MG63 (cell line): ENCODE results near the gene DMPK. TPM values are rescaled to one million over a fixed set of nuclear protein-coding genes. Genes with fewer than 3 reads are reported as not detected.
"Not testable (repeated sequence)": the region's sequence is repeated elsewhere in the genome, so short reads cannot be mapped to it uniquely, and the experiment has no call there.

ENCODE experiments used
- DNase-seq: peaks from one replicate; pipeline ENCODE4 v3.0.0-alpha.2; 2020
- H3K27me3 ChIP-seq: fragments of 250-450 bp; sonication (Bioruptor Pico); 2 replicates; pipeline ENCODE4 v1.5.1; 2020; ENCODE audit warnings: mild to moderate bottlenecking, moderate library complexity
- H3K36me3 ChIP-seq: fragments of 250-450 bp; sonication (Bioruptor Pico); 2 replicates; pipeline ENCODE4 v1.5.1; 2020; ENCODE audit warnings: mild to moderate bottlenecking, moderate library complexity
- H3K4me3 ChIP-seq: fragments of 250-450 bp; sonication (Bioruptor Pico); 2 replicates; pipeline ENCODE4 v1.5.1; 2020; ENCODE audit warnings: mild to moderate bottlenecking, moderate library complexity
- H3K9me3 ChIP-seq: fragments of 250-450 bp; sonication (Bioruptor Pico); 2 replicates; pipeline ENCODE4 v1.5.1; 2020; ENCODE audit warnings: mild to moderate bottlenecking, moderate library complexity
- total RNA-seq: library from RNA; depleted of rRNA; stranded (reverse); fragments of >200 nt; shearing (Covaris generic); gene quantifications from 2 replicates; pipeline ENCODE4 v1.2.3, GENCODE V29; 2014; ENCODE audit warnings: low replicate concordance

Gene DMPK
- total RNA-seq, 1 experiment from 2014 or later: 7.0 TPM

DNA sequence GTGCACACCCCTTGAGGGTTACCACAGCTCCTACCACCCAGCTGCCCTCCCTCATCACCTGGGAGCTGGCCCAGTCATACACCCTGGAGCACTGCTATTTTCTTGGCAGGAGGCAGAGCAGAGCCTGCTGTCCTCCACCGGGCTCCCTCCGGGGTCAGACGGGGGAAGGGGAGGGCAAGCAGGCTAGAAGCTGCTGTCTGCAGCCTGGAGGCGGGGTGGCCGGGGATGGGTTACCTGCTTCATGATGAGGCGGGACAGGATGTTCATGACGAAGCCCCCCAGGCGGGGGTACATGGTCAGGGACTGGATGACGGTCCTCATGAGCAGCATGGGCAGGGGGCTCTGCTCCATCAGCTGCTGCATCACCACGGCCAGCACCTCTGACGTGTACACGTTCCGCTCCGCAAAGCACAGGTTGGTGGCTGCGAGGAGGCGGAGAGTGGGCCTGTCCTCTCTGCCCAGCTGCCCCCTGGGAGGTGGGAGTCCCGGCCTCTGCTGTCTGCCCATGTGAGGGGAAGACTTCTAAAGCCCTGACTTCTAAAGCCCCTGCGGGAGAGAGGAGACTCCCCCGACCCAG is 35.5 kb upstream of the DMPK start:
- H3K9me3 ChIP-seq: no peaks in the 10 kb centered on the region
- no peak overlapping the region for H3K4me3 ChIP-seq
- no peaks in the 10 kb centered on the region for H3K27me3 ChIP-seq
- DNase-seq: peak; percentile 40
- peaks cover 24% of the 10 kb centered on the region for H3K36me3 ChIP-seq

DNA sequence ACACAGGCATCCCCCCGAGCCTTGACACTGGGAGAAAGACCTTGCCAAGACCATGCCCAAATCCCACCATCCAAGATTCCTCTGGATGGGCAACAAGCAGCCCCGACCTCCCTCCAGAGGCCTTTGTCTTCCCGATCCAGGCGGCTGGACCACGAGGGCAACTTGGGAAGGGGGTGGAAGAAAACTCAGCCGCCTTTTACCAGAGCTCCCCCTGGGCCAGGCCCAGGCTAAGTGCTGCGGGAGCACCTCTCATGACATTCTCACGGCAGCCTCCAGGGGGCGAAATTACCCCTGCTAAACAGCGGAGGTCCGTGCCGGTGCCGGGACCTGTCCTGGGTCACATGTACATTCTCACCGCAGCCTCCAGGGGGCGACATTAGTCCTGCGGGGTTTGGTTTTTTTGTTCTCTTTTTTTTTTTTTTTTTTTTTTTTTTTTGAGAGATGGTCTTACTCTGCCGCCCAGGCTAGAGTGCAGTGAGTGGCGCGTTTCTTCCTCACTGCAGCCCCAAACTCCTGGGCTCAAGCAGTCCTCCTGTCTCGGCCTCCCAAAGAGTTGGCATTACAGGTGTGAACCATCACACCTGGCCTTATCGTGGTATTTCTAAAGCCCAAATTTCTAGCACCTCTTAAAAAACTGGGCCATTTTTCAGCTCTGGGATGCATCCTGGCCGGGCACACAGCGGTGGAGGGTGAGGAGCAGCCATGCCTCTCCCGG is 34.9 kb upstream of the DMPK start:
- Histone ChIP-seq H3K36me3 (peaks cover 21% of the 10 kb centered on the region), H3K27me3 (no peaks in the 10 kb centered on the region), H3K4me3 (no peak overlapping the region), H3K9me3 (no peaks in the 10 kb centered on the region)
- DNase-seq: peak; percentile 94

DNA sequence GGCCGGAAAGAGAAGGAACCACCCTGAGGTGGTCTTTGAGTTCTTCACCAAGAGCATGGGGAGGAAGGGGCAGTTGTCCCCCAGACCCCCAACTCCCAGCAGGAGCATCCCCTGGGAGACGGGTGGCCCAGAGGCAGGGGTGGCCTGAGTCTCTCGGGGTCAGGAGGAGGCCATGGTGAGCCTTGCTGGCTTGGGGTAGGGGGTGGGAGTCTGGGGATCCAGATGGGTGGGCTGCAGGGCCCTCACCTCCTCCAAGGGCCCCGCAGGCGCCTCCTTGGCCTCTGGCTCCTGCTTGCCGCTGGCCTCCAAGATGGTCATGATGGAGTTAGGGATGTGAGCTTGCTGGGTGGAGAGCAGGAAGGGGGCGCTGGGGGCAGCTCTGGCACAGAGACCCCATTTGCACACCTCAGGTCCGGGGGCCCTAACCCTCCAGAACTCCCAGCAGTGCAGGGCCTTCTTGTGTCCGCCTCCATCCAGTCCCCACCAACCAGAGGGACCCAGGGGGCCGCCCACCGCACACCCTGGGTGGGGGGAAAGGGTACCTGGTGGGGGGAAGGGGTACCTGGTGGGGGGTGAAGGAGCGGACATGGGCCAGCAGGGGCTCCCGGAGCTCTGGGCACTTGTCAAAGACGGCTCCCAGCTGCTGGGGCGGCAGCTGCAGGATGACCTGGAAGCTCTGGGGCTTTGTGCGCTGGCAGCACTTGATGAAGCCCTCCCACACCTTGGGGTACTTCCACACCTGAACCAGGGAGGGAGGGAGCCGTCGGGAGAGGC is 34.1 kb upstream of the DMPK start:
- Histone ChIP-seq H3K27me3 (no peaks in the 10 kb centered on the region), H3K9me3 (no peaks in the 10 kb centered on the region), H3K36me3 (peaks cover 21% of the 10 kb centered on the region), H3K4me3 (no peak overlapping the region)
- no peak for DNase-seq

DNA sequence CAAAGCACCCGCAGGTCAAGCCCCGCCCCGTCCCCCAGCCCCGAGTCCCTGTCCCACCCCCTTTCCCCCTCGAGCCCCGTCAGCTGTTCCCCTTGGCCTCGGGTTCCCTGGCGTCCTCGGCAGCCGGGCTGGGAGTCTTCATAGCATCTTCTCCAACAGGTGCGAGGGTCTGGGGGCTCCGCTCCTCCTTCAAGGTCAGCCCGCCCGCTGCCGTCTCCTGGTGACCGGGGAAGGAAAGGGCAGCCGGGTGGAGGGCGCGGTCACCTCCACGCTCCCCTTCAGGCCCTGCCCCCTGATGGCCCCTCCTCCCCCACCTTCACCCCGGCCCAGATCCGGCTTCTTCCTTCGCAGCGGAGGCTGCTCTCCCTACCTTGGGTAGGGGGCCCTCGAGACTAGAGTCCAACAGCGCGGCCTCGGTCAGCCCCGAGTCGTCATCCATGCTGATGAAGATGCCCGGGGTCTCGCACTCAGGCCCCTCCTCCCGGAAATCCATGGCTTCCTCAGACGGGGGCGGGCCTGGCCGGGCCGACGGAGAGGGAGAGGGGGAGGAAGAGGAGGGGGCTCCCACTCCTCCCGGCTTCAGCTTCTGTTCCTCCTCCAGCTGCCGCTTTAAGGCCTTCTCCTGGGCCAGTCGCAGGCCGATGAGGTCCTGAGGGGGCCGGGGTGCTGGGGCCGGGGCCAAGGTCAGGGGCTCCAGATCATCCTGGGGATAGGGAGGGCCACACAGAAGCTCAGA is 33.4 kb upstream of the DMPK start:
- Histone ChIP-seq H3K9me3 (no peaks in the 10 kb centered on the region), H3K4me3 (no peak overlapping the region), H3K27me3 (no peaks in the 10 kb centered on the region), H3K36me3 (peaks cover 21% of the 10 kb centered on the region)
- DNase-seq: no peak

DNA sequence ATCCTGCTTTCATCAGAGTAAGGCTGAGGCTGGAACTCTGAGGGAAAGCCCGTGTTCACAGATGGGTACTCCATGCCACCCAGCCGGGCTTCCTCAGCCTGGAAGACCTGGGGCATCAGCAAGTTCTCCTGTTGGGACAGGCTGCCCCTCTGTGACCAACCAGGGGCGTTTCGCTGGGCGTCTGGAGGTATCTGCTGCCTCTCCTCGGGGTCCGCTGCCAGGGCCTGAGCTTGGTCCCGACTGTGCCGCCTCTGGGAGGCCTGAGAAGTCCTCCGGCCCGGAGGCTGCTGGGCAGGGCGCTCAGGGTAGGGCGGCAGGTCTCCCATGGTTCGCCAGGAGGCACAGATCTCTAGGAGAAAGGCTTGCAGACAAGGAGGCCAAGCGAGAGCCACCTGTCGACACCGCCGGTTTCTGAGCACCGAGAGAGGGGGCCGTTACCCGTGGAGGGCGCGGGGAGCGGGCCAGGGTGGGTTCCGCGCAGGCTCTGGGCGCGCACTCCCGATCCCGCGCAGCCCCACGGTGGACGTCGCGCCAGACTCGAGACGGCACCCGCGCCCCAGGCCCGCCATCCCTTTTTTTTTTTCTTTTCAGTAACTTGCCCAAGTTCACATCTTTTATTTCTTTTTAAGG is 32.7 kb upstream of the DMPK start, which contains the start of gene RSPH6A:
Gene RSPH6A (minus strand): TSS at position 458 of the 630 bp plus-strand sequence. CDS start 132 bp downstream, at position 326.
- H3K36me3 ChIP-seq: peaks cover 21% of the 10 kb centered on the region
- H3K27me3 ChIP-seq: no peaks in the 10 kb centered on the region
- no peak within 1 kb of the TSS for H3K4me3 ChIP-seq
- no peaks in the 10 kb centered on the region for H3K9me3 ChIP-seq
- DNase-seq: no peak

DNA sequence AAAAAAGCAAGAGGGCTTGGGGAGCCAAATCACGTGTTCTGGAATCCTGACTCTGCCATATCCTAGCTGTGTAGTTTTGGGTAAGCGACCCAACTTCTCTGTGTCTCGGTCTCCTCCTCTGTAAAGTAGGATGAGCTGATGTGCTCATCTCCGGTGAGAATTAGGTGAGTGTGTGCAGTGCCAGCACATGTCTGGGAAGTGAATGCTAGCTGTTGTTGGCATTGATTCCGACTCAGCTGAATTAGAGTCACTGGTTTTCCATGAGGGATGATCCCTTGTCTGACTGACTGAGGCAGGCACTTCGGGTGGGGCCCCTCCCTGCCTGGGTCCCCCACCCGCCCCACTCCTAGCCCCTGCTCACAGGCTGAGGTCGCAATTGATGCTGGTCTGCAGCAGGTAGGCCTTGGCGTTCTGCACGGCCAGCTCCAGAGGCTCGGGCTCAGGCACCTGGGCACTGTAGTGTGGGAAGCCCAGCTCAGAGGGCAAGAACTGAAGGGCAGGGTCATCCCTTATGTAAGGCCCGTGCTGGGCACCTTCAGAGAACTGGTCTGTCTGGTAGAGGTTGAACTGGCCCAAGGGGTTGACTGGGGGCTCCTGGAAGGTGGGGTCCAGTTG is 32.0 kb upstream of the DMPK start:
- peaks cover 21% of the 10 kb centered on the region for H3K36me3 ChIP-seq
- H3K9me3 ChIP-seq: no peaks in the 10 kb centered on the region
- no peak overlapping the region for H3K4me3 ChIP-seq
- DNase-seq: no peak
- no peaks in the 10 kb centered on the region for H3K27me3 ChIP-seq

DNA sequence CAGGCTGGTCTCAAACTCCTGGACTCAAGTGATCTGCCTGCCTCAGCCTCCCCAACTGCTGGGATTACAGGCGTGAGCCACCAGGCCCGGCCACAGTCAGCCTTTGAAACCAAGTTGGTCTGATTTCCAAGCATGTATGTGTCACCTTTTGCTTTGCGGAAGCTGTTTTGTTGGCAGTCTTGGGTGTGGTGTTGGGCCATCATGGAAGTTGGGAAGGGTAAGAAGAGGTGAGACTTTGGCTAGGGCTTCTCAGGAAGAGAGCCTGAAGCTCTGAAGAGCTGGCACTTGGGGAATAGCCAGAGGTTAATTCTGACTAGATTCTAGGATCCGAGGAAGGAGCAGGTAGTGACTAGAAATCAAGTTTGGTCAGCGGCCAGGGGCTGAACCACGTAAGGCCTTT is 30.0 kb upstream of the DMPK start:
- Histone ChIP-seq H3K27me3 (no peaks in the 10 kb centered on the region), H3K36me3 (peaks cover 11% of the 10 kb centered on the region), H3K4me3 (no peak overlapping the region), H3K9me3 (no peaks in the 10 kb centered on the region)
- DNase-seq: no peak

DNA sequence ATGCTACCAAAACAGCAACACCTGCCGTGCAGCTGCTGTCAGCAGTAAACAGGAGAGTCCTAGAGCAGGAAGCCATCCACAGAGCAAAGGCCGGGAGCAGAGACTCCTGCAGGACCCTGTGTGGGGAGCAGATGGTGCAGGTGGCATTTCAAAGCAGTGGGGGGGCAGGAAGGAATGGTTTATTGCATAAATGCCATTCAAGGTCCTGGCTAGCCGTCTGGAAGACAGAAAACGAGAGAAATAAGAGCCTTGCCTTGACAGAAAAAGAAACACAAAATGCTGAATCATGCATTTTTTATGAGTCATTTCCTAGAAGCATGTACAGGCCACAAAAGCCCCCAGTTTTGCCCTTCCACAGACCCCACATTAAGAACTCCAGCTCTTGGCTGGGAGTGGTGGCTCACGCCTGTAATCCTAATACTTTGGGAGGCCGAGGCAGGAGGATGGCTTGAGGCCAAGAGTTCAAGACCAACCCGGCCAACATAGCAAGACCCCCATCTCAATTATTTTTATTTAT is 27.4 kb upstream of the DMPK start:
- no peaks in the 10 kb centered on the region for H3K9me3 ChIP-seq
- no peaks in the 10 kb centered on the region for H3K27me3 ChIP-seq
- no peak overlapping the region for H3K4me3 ChIP-seq
- no peak for DNase-seq
- no peaks in the 10 kb centered on the region for H3K36me3 ChIP-seq

DNA sequence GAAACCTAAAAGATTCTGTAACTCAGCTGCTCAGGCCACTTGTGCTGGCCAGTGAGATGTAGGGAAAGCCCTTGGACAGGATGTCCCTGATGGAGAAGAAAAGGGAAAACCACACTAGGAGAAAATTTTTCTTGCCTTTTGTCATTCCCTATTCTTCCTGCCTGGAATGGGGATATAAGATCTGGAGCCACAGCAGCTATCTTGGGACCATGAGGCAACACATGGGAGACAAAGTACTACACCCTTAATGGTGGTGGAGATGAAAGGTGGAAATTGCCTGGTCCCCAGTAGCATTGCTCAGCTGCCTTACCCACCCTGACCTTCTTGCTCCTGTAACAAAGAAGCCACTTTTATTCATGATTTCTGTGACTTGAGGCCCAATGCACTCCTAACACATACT is 23.4 kb upstream of the DMPK start:
- DNase-seq: no peak
- Histone ChIP-seq H3K4me3 (no peak overlapping the region), H3K27me3 (no peaks in the 10 kb centered on the region), H3K36me3 (no peaks in the 10 kb centered on the region), H3K9me3 (no peaks in the 10 kb centered on the region)

DNA sequence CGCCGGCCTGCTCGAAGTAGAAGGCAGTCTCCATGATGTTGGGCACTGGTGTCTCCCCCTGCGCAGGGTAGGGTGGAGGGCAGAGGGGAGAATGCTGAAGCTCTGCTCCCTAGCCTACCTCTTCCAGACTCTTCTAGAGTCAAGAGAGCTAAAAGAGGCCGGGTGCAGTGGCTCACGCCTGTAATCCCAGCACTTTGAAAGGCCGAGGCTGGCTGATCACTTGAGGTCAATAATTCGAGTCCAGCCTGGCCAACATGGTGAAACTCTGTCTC is 22.6 kb upstream of the DMPK start:
- Histone ChIP-seq H3K27me3 (no peaks in the 10 kb centered on the region), H3K36me3 (no peaks in the 10 kb centered on the region)
- DNase-seq: no peak

DNA sequence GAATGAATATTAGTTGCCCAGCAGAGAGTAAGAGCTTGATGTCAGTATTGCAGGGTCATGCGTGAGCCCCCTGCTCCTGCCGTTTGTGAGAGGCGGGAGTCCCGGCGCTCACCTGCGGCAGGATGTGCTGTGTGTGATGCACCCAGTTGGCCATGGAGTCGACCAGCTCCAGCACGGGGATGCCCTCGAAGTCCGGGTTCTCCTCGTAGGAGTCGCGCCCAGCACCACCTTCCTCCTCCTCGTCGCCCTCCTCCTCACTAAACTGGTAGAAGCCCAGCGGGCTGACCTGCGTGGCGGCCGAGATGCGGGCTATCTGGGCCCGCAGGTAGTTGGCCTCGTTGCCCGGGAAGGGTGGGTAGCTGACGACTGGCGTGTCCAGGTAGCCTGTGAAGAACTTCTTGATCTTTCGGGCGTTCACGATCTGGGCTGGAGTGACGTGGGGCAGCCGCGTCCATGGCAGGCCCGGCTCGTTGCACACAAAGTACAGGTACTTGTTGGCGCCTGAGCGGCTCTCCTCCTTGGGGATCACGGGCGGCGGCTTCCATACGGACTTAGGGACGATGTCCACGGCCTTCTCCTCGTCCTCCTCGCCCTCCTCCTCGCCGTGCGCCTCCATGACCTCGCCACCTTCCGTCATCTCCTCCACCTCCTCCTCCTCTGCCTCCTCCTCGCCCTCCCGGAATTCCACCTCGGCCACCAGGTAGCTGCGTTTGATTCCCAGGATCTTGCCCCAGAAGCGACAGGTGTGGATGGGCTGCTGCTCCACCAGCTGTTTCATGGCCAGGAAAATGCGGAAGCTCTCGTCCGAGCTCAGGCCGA is 22.1 kb upstream of the DMPK start:
- Histone ChIP-seq H3K27me3 (no peaks in the 10 kb centered on the region), H3K36me3 (no peaks in the 10 kb centered on the region), H3K9me3 (no peaks in the 10 kb centered on the region), H3K4me3 (no peak overlapping the region)
- DNase-seq: no peak

More for the DNA sequence above, 22.6 kb upstream of the DMPK start:
- H3K9me3 ChIP-seq: no peaks in the 10 kb centered on the region
- H3K4me3 ChIP-seq: no peak overlapping the region

DNA sequence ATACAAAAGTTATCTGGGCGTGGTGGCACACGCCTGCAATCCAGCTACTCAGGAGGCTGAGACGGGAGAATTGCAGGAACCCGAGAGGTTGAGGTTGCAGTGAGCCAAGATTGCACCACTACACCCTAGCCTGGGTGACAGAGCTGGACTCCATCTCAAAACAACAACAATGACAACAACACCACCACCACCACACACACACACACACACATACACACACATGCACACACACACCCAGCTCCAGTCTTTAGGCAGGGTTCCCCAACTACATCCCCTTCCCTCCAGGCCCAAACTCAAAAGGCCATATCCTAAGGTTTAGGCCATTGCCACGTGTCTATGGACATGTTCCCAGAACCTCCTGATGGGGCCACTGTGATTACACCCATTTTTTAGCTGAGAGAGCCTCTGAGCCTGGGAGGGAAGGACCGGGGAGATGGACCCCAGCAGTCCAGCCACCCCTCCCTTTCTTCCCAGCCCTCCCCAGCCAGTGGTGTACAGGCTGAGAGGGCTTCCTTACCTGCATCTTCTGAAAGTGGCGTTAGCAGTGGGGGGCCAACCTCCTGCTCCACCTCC is 19.4 kb upstream of the DMPK start:
- no peak overlapping the region for H3K4me3 ChIP-seq
- H3K27me3 ChIP-seq: no peaks in the 10 kb centered on the region
- H3K9me3 ChIP-seq: no peaks in the 10 kb centered on the region
- no peaks in the 10 kb centered on the region for H3K36me3 ChIP-seq
- no peak for DNase-seq

DNA sequence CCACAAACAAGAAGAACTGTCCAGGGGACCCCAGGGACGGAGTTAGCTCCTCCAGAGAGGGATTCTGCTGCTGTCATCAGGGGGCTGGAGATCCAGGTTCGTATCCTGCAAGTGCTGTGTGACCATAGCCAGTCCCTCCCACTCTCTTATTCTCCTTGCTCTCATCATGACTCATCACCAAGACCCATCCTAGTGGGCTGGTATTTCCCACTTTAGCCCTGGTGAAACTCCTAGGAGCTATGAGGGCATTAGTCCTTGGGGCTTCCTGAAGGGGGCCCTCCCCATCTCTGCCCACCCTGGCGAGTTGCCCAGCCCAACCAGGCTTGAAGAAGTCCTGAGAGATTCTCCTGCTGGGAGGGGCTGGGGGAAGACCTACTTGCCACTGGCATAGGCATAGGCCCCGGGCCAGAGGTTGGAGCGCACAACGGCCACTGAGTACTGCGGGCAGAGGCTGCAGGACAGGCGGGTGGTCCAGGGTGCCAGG is 17.8 kb upstream of the DMPK start:
- Histone ChIP-seq H3K9me3 (no peaks in the 10 kb centered on the region), H3K4me3 (no peak overlapping the region), H3K27me3 (no peaks in the 10 kb centered on the region), H3K36me3 (no peaks in the 10 kb centered on the region)
- DNase-seq: peak; percentile 56

DNA sequence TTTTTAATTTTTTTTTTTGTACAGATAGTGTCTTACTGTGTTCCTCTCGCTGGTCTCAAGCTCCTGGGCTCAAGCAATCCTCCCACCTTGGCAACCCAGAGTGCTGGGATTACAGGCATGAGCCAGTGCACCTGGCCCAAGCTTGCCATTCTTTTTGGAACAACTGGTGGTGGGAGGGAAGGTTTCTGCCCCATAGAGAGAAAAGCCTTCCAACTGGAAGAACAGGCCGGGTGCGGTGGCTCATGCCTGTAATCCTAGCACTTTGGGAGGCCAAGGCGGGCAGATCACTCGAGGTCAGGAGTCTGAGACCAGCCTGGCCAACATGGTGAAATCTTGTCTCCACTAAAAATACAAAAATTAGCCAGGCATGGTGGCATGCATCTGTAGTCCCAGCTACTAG is 17.3 kb upstream of the DMPK start:
- H3K9me3 ChIP-seq, H3K36me3 ChIP-seq, H3K27me3 ChIP-seq, H3K4me3 ChIP-seq, DNase-seq: not testable (repeated sequence)

DNA sequence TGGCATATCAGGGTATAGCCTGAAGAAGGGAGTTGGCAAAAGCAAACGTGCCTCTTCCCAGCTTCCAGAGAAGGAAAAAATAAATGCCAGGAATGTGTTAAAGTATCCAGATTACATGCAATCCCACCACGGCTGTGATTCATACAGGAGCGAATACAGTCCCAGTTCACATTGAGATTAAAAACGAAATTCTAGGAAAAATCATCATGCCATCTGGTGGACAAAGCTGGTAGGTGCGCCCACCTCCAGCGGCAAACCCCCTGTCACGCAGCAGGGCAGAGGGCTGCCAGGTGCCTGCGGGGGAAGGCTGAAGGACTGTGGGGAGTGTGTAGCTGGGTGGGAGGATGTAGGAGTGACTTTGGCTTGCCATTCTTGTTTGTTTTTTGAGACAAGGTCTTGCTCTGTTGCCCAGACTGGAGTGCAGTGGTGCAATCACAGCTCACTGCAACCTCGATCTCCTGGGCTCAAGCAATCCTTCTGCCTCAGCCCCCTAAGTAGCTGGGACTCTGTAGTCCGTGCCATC is 16.8 kb upstream of the DMPK start:
- H3K27me3 ChIP-seq: no peaks in the 10 kb centered on the region
- peak; percentile 88 for DNase-seq
- H3K4me3 ChIP-seq: no peak overlapping the region
- no peaks in the 10 kb centered on the region for H3K9me3 ChIP-seq
- no peaks in the 10 kb centered on the region for H3K36me3 ChIP-seq
